ENCODE results near the gene CACNG7. TPM values are rescaled to one million over a fixed set of nuclear protein-coding genes. Genes with fewer than 3 reads are reported as not detected.

CACNG7 gene
- total and polyA plus RNA-seq, 2 experiments from 2014 or later: 0.11 to 0.60 TPM

GRCh38 chr19:53965091-53965490 is 56.0 kb downstream of the CACNG7 start:
- Histone ChIP-seq H3K4me1 (ENCODE audit: low read depth) (no peaks in the 10 kb centered on the region), H3K27me3 (peaks cover 49% of the 10 kb centered on the region), H3K4me3 (no peak overlapping the region), H3K9me3 (ENCODE audit: low read depth) (no peaks in the 10 kb centered on the region), H3K27ac (no peak overlapping the region), H3K36me3 (no peaks in the 10 kb centered on the region)
- DNase-seq (ENCODE audit: low read depth in 1 of 2, low spot score in 1 of 2): peak in 1 of 2 donors; percentile 30
- TF ChIP-seq CTCF (IDR thresholded peaks at IDR 0.05; ENCODE audit: low read depth, low read length): no peak

DNA sequence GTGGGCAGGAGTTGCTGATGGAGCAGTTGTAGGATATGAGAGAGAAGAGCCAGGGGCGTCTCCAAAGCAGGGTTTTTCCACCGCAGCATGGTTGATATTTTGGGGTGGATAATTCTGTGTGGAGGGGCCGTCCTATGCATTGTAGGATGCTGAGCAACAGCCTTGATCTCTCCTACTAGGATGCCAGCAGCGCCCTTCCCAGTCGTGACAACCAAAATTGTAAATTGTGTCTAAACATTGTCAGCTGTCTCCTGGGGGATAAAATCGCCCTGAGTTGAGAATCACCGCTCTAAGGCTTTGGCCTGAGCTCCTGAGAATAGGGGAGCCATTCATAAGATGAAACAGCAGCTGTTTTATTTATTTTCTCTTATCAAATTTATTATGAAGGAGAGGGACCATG is 57.9 kb downstream of the CACNG7 start:
- Histone ChIP-seq H3K27me3 (peaks cover 30% of the 10 kb centered on the region), H3K36me3 (no peaks in the 10 kb centered on the region), H3K4me3 (no peak overlapping the region), H3K4me1 (ENCODE audit: low read depth) (no peaks in the 10 kb centered on the region), H3K9me3 (ENCODE audit: low read depth) (no peaks in the 10 kb centered on the region), H3K27ac (no peak overlapping the region)
- TF ChIP-seq CTCF (IDR thresholded peaks at IDR 0.05; ENCODE audit: low read depth, low read length): no peak
- no peak for DNase-seq (ENCODE audit: low read depth in 1 of 2, low spot score in 1 of 2)

- H3K9me3 ChIP-seq (ENCODE audit: low read depth): no peaks in the 10 kb centered on the region
- DNase-seq (ENCODE audit: low read depth in 1 of 2, low spot score in 1 of 2): no peak
- peaks cover 7% of the 10 kb centered on the region for H3K27me3 ChIP-seq
- no peak for TF ChIP-seq CTCF (IDR thresholded peaks at IDR 0.05; ENCODE audit: low read depth, low read length)
- no peaks in the 10 kb centered on the region for H3K36me3 ChIP-seq
- H3K27ac ChIP-seq: no peak overlapping the region
- no peaks in the 10 kb centered on the region for H3K4me1 ChIP-seq (ENCODE audit: low read depth)
- no peak overlapping the region for H3K4me3 ChIP-seq
Observed at GRCh38 chr19:53969366-53969765, 60.3 kb downstream of the CACNG7 start.

DNA sequence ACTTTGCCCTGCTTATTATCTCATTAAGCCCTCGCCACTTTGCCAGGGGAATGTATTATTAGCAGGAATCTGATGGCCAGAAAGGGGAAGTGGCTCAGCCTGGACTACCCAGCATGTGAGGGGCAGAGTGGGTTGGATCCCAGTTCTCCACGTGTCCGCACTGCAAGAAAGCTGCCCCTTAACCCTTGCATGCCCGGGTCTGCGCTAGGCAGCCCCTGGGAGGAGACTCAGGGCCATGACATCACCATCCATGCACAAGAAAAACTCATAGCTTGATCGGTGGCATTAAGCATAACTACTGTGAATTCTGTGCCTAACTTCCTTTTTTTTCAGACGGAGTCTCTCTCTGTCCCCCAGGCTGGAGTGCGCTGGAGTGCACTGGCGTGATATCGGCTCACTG is 62.6 kb downstream of the CACNG7 start:
- Histone ChIP-seq H3K27me3 (no peaks in the 10 kb centered on the region), H3K9me3 (ENCODE audit: low read depth) (no peaks in the 10 kb centered on the region), H3K36me3 (no peaks in the 10 kb centered on the region), H3K27ac (no peak overlapping the region), H3K4me1 (ENCODE audit: low read depth) (no peaks in the 10 kb centered on the region), H3K4me3 (no peak overlapping the region)
- TF ChIP-seq CTCF (IDR thresholded peaks at IDR 0.05; ENCODE audit: low read depth, low read length): no peak
- no peak for DNase-seq (ENCODE audit: low read depth in 1 of 2, low spot score in 1 of 2)

DNA sequence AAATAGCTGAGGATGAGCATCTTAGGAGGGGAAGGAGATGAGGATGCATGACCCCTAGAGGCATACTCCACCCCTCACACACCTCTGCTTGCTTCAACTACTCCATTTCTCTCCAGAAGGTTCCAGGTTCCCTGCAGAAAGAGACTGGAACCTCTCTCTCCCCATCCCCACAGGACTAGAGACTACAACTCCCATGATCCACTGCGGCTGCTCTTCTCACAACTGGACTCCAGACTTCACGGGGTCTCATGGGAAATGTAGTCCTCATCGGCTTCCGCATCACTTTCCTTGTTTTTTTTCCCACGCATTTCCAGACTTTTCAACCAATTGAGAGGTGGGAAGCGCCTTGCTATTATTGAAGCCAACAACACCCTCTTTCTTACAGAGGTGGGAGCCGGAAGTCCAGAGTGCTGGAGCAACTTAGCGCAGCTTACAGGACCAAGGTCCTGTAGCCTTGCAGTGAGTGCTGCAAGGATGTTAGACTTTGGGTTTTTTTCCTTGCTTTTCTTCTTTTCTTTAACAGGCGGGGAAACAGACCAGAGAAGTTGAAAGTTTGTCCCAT is 68.4 kb downstream of the CACNG7 start:
- Histone ChIP-seq H3K9me3 (ENCODE audit: low read depth) (no peaks in the 10 kb centered on the region), H3K27me3 (no peaks in the 10 kb centered on the region), H3K4me1 (ENCODE audit: low read depth) (peaks cover 5% of the 10 kb centered on the region), H3K4me3 (peak overlapping the region; percentile 37), H3K36me3 (no peaks in the 10 kb centered on the region), H3K27ac (peak overlapping the region; percentile 61)
- TF ChIP-seq CTCF (IDR thresholded peaks at IDR 0.05; ENCODE audit: low read depth, low read length): no peak
- peak; percentile 91 to 94 for DNase-seq (ENCODE audit: low read depth in 1 of 2, low spot score in 1 of 2)
